Hindlimb muscle (tissue), 1 donor: ENCODE data around the gene ZDHHC5. TPM values are rescaled to one million over a fixed set of nuclear protein-coding genes. Genes with fewer than 3 reads are reported as not detected.

Experiments
- DNase-seq: peaks from one replicate; pipeline ENCODE4 v3.0.0-alpha.2; 2013
- polyA plus RNA-seq: library from polyadenylated mRNA; unstranded; fragments of 120-200 nt; gene quantifications from one replicate; pipeline ENCODE4 v1.2.1, GENCODE V29; 2013; ENCODE audit not compliant: insufficient read length

Gene ZDHHC5, protein sequence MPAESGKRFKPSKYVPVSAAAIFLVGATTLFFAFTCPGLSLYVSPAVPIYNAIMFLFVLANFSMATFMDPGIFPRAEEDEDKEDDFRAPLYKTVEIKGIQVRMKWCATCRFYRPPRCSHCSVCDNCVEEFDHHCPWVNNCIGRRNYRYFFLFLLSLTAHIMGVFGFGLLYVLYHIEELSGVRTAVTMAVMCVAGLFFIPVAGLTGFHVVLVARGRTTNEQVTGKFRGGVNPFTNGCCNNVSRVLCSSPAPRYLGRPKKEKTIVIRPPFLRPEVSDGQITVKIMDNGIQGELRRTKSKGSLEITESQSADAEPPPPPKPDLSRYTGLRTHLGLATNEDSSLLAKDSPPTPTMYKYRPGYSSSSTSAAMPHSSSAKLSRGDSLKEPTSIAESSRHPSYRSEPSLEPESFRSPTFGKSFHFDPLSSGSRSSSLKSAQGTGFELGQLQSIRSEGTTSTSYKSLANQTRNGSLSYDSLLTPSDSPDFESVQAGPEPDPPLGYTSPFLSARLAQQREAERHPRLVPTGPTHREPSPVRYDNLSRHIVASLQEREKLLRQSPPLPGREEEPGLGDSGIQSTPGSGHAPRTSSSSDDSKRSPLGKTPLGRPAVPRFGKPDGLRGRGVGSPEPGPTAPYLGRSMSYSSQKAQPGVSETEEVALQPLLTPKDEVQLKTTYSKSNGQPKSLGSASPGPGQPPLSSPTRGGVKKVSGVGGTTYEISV
- 31.9 TPM for polyA plus RNA-seq

DNA sequence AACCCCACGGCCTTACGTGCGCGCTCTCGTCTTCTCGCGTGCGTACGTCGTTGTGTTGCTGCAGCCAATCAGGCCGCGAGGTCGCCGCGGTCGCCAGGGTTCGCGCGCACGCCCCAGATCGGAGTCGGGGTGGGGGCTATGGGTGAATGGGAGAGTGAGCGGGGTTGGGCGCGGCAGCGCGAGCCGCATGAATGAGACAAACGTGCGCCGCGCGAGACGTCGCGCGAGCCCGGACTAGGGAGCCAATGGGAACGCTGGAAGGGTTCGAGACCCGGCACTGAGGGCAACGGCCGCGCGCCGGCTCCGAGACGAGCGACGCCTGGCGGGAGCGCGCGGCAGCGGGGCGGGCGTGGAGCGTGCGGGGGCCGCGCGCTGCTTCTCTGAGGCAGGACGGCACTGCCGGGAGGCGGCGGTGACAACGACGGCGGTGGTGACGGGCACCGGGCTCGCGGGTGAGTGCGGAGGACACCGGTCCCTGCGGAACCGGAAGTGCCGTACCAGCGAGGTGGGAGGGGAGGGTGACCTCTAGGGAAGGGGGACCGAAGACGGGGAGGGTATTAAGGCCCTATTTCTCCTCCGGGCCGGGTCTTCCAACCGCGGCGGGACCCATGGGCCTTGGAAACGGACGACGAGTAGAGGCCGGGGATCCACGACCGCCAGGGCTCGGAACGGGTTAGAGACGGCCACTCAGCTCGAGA is at the start of gene ZDHHC5:
ZDHHC5 (plus strand) TSS at position 379 of the 698 bp plus-strand sequence. CDS start 4,977 bp downstream, outside the sequence.
- peak; percentile 100 for DNase-seq

DNA sequence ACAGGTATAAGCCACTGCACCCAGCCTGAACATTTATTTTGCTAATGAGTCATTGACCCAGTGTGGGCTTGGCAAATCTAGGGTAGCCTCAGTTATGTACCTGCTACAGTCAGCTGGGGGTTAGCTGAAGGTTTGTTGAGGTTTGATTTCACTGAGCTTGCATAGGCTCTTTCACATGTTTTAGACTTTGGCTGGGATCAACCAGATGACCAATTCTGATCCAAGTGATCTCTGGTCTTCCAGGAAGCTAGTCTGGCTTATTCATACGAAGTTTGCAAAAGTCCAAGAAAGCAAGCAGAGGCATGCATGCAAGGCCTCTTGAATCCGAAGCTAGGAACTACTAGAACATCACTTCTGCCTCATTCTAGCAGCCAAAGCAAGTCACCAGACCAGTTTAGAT is 49.5 kb upstream of the ZDHHC5 start:
- DNase-seq: no peak

GRCh38 chr11:57619331-57619730 is 48.6 kb upstream of the ZDHHC5 start:
- DNase-seq: no peak

GRCh38 chr11:57620467-57620866 is 47.4 kb upstream of the ZDHHC5 start:
- DNase-seq: no peak

DNA sequence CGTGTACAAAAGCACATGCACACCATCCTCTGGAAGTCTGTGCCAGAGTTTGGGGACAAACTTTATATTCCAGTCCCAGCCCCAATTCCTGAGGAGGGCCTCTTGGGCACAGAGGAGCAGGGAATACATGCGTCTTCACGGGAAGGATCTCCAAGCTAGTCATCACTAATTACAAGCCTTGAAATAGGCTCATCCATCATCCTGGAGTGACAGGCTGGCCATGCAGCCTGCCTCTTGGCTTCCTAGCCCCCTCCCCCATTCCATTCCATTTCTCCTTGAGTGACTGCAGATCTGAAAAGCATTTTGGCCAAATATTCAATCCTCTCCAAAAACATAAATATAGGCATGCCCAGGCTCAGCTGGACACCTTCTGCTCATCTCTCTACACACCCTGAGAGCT is 45.7 kb upstream of the ZDHHC5 start:
- no peak for DNase-seq

DNA sequence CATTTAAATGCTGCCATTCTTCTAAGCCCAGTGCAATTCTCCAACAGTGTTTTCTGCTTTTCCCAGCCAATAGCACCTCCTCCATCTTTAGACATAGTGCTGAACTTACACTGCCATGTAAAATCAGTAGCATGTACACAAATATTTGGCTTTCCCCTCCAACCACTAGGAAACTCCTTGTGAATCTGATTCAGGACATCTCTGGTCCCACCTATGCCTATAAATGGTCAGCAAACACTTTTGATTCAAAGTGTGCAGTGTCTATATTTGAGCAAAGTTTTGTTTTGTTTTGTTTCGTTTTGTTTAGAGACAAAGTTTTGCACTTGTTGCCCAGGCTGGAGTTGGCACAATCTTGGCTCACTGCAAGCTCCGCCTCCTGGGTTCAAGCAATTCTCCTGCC is 43.0 kb upstream of the ZDHHC5 start:
- no peak for DNase-seq

- no peak for DNase-seq
Observed at GRCh38 chr11:57626895-57627294, 41.0 kb upstream of the ZDHHC5 start.

- DNase-seq: no peak
Observed at GRCh38 chr11:57630171-57630570, 37.7 kb upstream of the ZDHHC5 start.

DNA sequence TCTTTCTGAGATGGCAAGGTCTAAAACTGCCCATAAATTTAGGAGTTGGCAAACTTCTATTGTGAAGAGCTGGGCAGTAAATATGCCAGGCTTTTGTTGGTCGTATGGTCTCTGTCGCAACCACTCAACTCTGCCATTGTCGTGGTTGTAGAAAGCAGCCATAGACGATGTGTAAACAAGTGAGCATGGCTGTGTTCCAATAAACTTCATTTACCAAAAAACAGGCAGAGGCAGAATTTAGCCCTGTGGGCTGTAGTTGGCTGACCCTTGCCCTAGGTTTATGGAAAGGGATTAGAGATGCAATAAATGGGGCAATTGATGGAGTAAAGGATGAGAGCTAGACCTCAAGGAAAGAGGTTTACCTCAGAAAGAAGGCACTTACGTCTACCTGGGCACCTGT is 35.8 kb upstream of the ZDHHC5 start:
- no peak for DNase-seq

DNA sequence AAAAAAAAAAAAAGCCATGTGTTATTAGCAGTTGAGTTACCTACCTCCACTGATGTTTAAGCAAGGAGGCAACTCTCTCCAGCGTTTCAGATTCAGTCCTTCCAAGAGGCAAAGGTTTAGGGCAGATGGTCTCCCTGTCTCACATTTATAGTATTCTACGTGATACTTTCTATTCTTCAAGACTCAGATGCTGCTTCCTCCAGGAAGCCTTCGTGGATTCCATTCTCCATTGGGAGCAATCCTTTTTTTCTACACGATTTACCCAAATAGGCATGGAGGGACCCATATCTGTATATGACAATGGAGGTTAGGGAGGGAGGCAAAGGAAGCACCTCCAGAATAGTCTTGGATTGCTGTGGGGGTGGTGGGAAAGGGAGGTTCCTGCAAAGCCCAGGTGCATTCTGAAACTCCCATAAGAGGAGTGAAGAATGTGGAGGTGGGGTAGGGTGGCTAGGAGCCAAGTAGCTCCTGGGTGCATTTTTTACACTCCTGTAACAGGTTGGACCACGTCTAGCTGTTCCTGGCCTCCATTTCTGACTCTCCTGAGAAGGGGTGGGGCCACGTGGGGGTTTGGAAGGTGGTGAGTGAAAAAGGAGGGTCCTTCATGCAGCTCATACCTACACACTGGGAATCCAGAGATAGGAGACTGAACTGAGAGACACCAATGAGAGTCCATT is 34.4 kb upstream of the ZDHHC5 start:
- no peak for DNase-seq

DNA sequence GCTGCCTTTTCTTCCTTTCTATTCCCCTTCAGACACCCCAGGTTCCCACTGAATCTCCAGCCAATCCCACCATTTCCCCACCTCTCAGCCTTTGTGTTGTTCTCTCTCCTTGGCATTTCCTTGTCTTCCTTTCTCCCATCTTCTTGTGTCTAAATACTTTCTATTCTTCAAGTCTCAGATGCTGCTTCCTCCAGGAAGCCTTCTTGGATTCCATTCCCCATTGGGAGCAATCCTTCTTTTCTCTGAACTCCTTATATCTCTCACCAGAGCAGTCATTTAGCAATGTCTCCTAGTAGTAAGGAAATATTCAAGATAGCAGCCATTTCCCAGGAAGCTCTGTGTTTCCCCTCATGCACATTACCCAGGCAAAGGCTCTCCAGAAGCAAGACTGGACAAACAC is 33.6 kb upstream of the ZDHHC5 start:
- DNase-seq: no peak

- no peak for DNase-seq
Observed at GRCh38 chr11:57635246-57635645, 32.7 kb upstream of the ZDHHC5 start.

DNA sequence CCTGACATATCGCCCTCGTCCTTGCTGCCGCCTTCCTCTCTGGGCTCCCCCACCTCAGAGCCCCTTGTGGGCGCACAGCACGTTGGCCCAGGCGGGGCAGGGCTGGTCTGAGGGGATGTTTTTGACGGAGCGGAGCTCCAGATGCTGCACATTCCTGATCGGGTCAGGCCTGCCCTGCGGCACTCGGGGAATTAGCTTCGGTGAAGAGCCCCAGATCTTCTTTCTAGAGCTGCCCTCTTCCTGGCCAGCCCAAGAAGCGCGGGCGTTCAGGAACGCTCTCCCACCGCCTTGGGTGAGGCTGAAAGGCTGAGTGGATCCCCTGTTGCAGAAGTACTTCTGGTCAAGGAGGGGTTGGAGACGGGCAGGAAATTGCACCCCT is 30.3 kb upstream of the ZDHHC5 start:
- peak; percentile 28 for DNase-seq

- peak; percentile 84 for DNase-seq
Observed at GRCh38 chr11:57638005-57638781, 29.7 kb upstream of the ZDHHC5 start.

- no peak for DNase-seq
Observed at GRCh38 chr11:57638811-57639320, 29.0 kb upstream of the ZDHHC5 start.

- DNase-seq: peak; percentile 81
Observed at GRCh38 chr11:57639321-57640067, 28.4 kb upstream of the ZDHHC5 start.

GRCh38 chr11:57640068-57640800 is 27.7 kb upstream of the ZDHHC5 start:
- DNase-seq: no peak

GRCh38 chr11:57641011-57641807 is 26.7 kb upstream of the ZDHHC5 start:
- no peak for DNase-seq

- DNase-seq: no peak
Observed at GRCh38 chr11:57643802-57644201, 24.1 kb upstream of the ZDHHC5 start.
